Activated CD4-positive, CD25-positive, alpha-beta regulatory T cell treated with anti-CD3 and anti-CD28 coated beads, Interleukin-2, amount 50 U/mL, for 16 hours (primary cell): ENCODE data around the gene MGAT3.

Experiments used
- DNase-seq: peaks from one replicate; pipeline ENCODE4 v3.0.0-alpha.2; 2020; ENCODE audit warnings: low read depth, low spot score

Gene MGAT3

DNA sequence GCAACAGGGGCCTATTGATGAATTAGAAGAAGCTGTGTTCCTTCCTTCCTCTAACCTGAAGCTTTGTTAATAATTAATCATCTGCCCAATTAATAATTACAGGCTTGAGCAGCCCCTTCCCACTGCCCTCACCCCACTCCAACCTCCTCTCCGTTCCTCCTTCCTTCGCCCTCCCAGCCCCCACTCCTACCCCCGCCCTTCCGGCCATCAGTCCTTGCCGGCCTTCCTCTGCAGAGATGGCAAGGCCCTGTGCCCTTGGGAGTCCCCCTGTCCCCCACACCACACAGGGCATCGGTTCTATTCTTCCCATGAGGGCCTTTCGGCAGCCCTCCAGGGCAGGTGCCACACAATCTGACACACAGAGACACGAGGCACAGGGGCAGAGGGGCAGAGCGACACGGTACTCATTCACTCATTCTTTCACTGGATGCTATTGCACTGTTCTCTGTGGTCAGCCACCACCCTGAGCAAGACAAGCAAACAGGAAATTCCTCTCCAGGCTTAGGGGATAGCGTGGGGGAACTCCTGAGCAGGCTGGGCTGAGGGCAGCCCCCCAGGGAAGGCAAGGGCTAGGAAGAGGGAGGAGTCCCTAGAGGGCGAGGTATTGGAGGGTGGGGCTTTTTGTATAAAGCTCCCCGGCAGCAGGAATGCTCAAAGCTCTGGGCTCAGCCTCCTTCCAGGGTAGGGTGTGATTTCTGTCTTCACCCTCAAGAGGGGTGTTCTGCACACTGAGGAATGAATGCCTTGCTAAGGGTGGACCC is 14.7 kb downstream of the MGAT3 start:
- no peak for DNase-seq

GRCh38 chr22:39472570-39473556 is 16.1 kb downstream of the MGAT3 start:
- DNase-seq = no peak

GRCh38 chr22:39473851-39474250 is 17.0 kb downstream of the MGAT3 start:
- DNase-seq = no peak

GRCh38 chr22:39474351-39475111 is 17.7 kb downstream of the MGAT3 start:
- no peak for DNase-seq

GRCh38 chr22:39475337-39475736 is 18.5 kb downstream of the MGAT3 start:
- no peak for DNase-seq

DNA sequence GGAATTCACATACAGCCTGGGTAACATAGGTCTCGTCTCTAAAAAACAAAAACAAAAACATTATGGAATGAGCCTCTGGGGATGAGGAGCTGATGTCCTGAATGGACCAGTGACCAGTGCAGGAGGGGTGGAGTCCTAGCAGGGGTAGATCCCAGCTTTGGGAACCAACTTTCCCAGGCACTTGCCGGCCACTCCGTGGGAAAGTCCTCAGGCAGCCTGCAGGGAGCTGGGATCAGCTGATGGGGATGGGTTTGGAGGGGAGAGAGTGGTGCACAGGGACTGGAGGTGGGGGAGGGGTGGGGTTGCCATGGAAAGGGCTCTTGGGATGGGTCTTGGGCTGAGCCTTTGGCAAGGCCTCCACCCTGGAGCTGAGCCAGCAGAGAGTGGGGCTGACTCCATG is 19.1 kb downstream of the MGAT3 start:
- DNase-seq = no peak

DNA sequence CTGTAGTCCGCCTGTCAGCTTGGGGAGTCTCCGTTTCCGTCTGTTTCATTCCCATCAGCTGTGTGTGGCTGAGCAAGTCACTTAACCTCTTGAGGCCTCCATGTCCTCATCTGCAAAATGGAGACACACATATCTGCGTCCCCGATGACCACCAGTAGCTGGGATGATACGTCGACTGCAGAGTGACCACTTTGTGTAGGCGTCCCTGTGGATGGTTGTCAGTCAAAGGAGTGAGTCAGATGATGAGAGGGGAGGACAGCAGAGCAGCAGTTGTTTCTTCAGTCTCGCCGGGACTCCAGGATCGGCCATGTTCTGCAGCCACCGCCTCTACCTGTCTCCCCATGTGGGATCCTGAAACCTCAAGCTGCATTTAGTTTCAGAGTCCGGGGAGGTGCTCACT is 19.9 kb downstream of the MGAT3 start:
- no peak for DNase-seq

DNA sequence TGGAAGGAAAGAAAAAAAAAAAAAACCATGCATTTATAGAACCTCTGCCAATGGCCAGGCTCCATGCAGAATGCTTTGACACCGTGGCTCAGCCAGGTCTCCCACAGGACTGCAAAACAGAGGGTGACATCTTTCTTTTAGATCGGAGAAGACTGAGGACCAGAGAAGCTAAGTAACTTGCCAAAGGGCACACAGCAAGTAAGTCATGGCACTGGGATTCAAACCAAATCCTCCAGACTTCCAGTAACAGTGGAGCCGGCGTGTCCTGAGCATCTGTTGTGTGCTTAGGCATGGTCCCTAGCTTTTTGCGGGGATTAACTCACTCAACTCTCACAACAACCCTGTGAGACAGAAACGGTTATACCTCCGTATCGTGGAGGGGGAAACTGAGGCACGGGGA is 20.7 kb downstream of the MGAT3 start:
- DNase-seq = no peak

DNA sequence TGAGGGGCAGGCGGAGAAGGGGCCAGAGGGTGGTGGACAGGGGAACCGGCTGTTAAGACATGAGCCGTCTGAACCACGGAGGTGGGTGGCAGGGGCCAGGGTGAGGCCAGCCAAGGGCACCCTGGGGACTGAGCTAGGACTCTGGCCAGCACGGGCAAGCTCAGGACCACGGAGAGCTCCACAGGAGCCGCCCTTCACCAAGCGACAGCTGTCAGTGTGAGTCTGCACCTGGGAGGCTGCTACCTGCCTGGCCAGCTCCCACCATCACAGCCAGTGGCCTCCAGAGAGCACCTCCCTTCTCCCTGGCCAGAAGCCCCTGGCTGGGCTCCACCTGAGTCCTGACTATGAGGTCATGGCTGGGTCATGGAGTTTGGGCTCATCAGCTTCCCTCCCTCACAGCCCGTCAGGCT is 21.6 kb downstream of the MGAT3 start:
- DNase-seq = no peak

DNA sequence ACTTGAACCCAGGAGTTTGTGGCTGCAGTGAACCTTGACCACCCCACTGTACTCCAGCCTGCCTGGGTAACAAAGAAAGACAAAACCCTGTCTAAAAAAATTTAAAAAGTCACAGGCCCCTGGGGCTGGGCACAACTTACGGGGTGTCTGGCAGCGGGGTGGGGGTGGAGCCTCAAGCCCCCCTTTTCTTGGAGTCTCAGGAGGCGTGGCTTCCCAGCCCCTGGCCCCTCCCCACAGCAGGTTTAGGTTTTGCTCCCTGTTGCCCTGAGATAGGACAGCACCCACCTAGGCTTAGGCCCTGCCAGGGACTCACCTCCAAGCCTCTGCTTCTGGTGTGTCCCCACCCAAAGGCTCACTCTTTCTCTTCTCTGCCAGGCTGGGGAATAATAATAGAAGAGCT is 22.4 kb downstream of the MGAT3 start:
- no peak for DNase-seq

DNA sequence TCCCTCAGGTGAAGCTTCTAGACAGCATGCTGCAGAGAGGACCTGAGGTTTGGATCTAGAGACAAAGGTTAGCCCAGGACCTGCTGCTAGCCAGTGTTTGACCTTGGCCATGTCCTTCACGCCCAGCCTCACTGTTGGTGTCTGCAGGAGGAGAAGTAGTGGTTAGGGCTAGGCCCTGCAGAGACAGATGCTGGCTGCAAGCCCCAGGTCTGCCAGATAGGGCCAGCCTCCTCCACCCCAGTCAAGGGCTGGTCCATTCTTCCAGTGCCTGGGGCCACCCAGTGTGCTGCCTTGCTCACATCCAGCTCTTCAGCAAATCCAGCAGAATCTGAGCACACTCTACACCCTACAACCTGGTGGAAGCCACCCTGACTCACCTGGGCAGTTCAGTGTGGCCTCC is 23.7 kb downstream of the MGAT3 start:
- DNase-seq = no peak

GRCh38 chr22:39481054-39481453 is 24.2 kb downstream of the MGAT3 start:
- DNase-seq = no peak

- DNase-seq = no peak
These were observed 24.8 kb downstream of the MGAT3 start for GRCh38 chr22:39481595-39481994.

DNA sequence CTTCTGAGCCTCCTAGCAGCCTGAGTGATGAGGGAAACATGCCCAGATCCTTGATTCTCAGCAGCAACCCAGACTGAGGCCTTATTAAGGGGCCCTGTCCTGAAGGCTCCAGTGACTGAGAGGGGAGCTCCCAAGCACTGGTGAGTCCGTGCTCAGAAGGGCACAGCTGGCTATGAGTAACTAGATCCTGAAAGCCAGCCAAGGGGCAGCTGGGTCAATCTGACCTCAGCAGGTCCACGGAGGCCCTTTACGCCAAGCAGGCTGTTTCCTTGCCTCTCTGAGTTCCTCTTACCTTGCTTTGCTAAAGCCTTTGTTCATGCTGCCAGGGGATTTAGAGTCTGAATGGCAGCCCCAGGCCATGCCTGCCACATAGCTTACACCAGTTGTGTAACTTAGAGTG is 26.0 kb downstream of the MGAT3 start:
- DNase-seq = no peak

DNA sequence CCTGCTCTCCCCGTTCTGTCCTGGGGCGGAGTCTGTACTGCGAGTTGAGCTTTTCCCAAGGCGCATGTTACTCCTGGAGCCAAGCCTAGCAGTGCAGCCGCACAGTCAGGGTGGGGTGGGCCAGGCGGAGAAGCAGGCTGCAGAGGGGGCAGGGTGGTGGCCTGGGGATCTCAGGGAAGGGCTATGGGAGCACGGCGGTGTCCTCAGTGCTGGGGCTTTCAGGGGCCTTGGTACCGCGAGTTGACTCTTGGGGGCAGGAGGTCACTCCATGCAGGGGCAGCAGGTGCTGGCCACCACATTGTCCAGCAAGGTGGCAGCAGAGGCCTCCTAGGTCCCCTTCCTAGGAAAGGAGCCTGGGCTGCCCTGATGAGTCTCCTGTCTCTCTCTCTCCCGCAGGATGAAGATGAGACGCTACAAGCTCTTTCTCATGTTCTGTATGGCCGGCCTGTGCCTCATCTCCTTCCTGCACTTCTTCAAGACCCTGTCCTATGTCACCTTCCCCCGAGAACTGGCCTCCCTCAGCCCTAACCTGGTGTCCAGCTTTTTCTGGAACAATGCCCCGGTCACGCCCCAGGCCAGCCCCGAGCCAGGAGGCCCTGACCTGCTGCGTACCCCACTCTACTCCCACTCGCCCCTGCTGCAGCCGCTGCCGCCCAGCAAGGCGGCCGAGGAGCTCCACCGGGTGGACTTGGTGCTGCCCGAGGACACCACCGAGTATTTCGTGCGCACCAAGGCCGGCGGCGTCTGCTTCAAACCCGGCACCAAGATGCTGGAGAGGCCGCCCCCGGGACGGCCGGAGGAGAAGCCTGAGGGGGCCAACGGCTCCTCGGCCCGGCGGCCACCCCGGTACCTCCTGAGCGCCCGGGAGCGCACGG is 30.4 kb downstream of the MGAT3 start:
- no peak for DNase-seq

- DNase-seq = no peak
These were observed 31.2 kb downstream of the MGAT3 start for GRCh38 chr22:39487826-39488520.

- DNase-seq = no peak
These were observed 31.8 kb downstream of the MGAT3 start for GRCh38 chr22:39488563-39489083.

DNA sequence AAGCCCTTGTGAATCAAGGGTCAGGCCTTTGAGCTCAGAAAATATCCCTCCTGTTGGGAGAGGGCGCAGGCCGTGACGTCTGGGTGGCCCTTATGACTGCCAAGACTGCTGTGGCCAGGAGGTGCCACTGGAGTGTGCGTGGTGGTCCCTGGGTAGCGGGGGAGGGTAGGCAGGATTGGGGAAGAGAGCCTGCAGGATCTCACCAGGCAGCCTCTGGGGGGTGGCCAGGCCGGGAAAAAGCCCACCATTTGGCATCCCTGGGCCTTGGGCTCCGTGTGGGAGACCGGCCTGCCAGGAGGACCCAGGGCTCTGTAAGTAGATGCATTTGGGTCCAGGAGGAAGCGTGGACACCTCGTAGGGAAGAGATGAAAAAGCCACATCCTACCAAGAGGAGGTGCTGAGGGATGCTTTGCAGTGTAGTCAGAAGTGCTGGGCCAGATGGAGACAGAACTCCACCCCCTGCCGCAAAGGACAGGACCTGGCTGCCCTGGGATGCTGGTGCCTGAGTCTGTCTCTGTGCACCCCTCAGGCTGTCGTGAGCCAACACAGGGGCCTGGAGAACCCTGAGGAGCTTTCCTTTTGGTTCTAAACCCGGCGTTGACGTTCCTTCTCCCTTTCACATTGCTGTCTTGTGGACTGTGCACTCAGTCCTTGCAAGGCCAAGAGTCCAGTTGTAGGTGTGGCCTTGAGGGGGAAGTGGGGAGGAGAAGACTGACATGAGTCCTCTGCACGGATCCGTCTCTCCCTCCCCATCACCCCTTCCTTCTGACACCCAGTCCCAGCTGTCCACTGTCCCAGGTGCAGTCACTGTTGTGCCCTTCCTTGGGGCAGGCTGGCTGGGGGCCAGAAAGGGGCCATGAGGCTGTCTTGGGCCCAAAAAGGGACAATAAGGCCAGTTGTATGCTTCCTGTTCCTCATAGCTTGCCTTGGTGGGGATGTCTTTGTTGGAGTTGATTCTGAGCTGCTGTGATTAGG is 32.6 kb downstream of the MGAT3 start:
- DNase-seq = no peak
